Measurements from ENCODE around the gene SPTLC3.

Gene SPTLC3

DNA sequence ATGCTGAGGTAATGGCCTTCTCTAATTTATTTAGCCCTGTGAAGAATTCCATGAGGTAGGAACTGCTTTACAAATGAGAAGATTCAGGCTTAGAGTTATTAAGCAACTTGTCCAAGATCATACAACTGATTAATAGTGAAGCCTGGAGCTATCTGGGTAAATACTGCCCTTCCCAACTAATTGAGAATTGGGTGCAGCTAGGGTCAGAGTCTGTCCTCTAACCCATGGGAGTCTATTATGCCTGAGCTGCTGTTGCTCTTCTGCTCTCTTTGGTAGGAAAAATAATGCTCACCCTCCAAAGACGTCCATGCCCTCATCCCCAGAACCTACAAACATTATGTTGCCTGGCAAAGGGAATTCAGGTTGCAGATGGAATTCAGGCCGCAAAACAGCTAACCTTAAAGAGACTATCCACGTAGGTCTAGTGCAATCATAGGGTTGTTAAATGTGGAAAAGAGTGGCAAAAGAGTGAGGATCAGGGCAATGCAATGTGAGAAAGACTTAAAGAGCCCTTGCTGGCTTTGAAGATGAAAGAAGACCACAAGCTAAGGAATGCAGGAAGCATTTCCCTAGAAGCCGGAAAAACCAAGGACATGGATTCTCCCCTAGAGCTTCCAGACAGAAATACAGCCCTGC is 90.1 kb downstream of the SPTLC3 start:
- no peak for DNase-seq (ENCODE audit: low read depth, low spot score)

DNA sequence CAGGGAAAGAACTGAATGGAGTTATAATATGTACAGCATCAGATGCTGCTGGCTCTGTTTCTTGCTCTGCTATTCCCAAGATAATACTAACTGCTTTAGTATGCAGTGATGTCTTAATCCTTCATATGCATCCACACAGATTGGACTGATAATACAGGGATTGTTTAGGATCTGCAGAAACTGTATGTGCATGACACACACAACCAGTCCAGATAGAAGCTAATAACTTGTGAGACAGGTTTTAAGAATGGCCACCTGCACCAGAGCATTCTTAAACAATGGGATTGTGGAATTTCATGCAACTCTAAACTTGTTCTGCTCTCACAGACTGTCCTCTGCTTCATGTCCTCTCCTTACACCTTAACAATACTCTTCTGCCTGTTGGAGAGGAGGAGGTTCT is 90.9 kb downstream of the SPTLC3 start:
- DNase-seq (ENCODE audit: low read depth, low spot score), result no peak

DNA sequence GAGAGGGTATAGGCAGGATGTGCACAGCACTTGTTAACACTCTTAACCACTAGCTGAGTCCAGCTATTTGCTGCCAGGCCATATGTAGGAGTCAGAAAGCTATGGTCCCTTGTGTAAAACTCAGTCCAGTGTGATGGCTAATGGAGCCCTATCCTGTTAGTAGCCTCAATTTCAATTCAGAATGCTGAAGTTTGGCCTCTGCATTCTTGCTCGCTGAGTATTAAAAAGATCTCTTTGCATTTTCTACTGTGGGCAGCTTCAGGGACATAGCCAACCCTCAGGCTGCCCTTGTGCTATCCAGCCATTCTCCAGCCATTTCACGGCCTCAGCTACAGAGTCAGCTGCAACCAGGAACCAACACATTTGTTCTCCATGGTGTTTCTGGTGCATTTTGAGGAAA is 92.5 kb downstream of the SPTLC3 start:
- DNase-seq (ENCODE audit: low read depth, low spot score), result no peak

DNA sequence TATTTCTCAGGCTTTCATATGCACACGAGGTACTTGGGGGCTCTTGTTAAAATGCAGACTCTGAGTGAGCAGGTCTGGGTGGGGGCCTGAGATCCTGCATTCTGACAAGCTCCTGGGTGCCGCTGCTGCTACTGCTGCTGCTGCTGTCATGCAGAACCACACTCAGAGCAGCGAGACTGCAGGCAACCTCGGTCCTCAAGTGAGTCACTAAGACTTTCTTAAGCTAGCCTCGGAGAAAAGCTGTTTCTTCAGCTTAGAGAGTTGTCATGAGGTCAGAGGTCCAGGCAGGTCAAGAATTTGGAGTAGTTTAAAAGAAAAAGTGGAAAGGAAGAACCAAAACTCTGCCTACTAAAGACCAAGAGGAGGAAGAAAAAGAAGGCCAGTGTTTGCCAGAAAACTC is 92.9 kb downstream of the SPTLC3 start:
- no peak for DNase-seq (ENCODE audit: low read depth, low spot score)

DNA sequence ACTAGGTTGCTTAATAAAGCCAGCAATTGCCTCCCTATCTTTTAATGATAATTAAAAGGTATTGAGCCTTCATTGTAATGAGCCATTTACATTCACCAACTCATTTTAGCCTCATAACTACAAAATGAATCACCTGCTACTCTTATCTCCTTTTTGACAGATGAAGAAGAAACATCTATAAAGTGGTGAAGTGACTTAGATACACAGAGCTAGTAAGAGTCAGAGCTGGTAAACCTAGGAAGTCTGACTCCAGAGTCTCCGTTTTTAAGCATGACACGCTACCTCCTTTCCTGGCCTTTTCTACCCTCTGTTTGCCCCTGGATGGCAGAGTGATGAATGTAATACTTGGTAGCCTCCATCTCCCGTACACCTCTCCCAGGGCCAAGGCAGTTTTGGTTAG is 93.5 kb downstream of the SPTLC3 start:
- no peak for DNase-seq (ENCODE audit: low read depth, low spot score)

DNA sequence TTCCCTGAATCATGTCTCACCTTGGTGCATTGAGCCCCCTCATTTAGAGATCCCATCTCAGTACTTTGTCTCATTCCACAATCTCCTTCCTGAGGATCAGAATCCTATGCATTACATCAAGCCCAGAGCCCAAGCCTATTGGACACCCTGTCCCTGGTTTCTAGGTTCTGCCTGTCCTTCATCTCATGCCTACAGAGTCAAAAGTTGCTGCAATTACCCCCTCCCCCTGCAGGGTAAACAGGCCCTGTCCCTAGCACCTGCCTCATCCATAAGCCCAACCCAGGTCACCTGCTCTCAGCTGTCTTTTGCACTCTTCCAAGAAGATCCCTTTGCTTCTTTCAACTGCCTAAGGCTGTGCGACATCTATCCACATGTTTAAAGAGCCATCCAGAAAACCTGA is 93.9 kb downstream of the SPTLC3 start:
- no peak for DNase-seq (ENCODE audit: low read depth, low spot score)

DNA sequence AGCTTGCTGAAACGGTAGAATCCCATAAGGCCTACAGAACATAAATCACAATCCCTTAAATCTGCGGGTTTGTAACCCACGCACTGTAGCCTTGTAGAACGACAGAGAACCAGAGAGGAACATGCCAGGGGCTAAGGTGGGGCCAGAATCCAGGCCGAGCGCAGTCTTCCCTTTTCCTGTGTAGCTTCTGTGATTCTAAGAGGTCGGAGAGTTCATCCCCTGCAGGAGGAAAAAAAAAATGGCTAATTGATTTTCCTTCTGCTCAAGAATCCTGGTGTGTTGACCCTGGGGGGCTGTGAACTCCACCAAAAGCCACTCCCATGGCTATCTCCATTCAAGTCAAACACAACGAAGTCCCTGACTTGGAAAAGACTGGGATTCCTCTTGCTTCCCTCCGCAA is 96.3 kb downstream of the SPTLC3 start:
- DNase-seq (ENCODE audit: low read depth, low spot score), result no peak

DNA sequence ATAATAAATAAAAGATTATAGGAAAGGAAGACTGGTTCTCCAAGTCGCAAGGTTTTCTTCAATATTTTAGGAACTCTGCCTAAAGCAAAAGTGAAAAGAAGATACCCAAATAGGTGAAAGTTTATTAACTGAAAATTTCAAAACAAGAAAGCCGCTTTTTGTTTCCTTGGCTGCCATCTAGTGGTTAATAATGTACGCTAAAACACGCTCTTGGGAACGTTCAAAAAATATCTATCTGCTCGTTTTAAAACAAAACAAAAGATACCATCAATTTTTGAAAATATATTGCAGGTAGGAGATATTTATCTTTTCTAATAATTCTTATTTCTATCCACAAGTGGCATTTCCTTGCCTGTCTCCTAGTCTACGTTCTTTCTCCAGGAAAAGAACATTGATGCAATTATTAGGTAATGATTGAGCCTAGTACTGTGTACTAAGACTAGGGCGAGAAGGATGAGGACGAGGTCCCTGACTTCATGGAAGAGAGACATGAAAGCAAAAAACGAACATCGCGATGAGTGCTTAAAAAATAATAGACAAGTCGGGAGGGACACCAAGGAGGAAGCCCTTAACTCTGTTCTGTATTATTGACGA is 97.2 kb downstream of the SPTLC3 start:
- no peak for DNase-seq (ENCODE audit: low read depth, low spot score)

DNA sequence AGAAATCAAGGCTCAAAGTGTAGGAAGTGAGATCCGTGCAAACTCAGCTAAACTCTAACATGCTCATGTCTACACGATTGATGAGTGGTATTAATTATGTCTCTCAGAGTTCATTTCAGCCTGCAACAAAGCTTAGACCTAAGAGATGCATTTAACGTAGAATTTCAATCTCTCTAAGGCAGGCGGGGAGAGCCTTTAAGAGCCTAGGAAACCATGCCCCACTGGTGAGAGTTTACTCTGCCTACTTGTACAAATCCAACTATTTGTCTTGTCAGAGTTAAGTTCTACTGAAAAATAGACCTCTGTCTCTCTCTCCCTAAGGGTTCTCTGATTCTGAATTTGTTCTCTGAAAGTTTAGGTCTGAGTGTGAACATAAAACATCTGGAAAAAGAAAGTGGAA is 100.9 kb downstream of the SPTLC3 start:
- DNase-seq (ENCODE audit: low read depth, low spot score), result no peak

DNA sequence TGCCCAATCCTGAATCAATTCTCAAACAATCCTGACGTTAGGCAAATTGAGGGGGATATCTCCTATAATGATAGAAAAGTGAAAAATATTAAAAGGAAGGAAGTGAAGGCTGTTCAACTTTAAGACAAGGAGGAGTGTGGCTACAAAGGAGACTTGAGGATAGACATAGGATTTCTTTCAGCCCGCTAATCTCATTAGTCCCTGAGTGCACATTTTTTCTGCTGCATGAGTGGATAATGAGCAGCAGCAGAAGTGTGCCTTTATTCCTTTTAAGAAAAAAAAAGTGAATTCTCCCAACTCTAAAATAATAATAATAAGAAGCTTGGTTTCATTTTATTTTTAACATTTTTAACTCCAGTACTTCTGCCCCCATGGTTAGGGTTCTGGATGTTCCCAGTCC is 102.0 kb downstream of the SPTLC3 start:
- no peak for DNase-seq (ENCODE audit: low read depth, low spot score)

DNA sequence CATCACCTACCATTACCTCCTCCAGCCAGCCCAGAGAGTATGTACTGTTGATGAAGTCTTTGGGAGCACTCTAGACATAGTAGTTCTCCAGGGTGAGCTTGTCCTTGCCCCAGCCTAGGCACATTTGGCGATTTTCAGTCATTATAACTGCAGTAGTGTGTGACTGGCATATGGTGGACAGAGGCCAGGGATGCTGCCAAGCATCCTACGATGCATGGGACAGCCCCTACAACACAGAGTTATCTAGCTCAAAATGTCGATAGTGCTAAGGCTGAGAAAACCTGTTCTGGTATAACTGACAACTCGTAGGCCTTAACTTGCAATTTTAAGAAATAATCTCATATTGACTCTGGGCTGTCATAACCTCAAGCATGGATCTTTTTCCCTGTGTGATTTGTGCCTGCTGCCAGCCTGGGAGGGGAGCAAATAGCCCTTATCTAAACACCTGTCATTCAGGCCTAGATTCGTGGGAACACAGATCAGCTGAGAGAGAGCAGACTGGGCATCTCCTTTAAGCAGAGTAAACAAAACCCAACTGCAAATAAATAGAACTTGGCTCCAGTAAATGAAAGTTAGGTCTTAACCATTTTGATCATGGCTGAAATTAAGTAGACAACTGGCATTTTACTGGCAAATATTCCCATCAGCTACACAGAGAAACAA is 102.6 kb downstream of the SPTLC3 start:
- DNase-seq (ENCODE audit: low read depth, low spot score), result no peak

DNA sequence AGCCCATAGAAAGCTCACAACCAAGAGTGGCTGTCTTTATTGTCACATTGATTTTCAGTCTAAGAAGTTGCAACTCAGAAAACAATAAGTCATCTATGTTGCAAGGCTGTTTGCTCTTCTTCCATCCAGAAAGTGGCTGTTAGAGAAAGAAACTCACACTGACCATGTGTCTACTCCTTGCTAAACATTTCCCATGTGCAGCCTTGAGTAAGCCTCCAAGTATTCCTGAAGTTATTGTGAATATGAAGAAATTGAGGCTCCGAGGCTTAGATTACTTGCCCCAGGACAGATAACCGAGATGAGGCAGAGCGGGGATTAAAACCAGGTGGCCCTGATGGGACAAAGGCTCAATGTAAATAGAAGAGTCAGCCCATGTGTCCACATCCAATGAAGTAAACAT is 105.0 kb downstream of the SPTLC3 start:
- no peak for DNase-seq (ENCODE audit: low read depth, low spot score)

DNA sequence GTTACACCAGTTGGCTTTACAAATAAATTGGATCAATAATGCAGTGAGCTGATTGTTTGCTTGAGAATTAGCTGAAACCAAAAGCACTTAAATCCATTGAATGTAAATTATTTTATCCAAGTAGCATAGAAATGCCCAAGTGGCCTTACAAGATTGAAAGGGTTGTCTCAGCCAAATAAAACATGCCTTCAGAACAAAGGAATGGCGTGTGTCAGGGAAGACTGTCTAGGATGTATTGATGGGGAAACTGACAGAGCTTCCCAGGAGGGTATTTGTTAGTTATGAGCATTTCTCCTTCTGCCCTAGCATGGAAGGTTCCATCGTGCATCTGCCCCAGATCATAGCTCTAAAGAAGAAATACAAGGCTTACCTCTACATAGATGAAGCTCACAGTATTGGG is 108.4 kb downstream of the SPTLC3 start:
- DNase-seq (ENCODE audit: low read depth, low spot score), result no peak

DNA sequence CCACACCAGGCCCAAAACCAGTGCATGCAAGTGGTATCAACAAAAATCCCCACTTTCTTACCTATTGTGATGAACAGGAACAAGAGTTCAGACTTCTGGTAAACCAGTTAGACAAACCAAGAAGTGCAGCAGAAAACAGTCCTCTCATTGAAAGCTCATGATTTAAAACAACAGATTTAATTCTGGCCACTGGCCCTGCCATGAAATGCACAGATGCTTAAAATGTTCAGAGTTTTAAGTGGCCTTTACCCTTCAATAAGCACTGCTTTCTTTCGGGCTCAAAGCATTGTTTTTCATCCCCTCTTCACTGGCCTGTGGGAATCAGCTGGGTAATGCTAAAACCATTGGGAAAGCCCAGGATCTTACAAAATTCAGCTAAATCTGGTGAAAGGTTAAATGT is 109.9 kb downstream of the SPTLC3 start:
- DNase-seq (ENCODE audit: low read depth, low spot score), result no peak

DNA sequence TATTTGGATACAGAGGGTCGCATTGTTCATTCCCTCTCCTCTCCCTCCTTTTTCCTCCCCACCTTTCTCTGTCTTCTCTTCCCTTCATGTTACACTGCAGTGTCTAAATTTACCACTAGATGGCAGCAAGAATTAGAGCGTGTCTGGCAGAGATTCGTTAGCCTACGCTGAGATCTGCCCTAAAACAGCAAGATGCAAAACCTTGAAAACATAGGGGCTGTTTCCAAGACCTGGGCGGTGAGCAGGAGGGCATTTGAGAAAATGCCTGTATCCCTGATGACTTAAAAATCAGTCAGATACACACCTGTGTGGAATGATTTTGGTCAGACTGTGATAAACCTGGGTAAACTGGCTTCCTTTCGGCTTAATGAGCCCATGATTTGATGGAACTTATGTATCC is 110.8 kb downstream of the SPTLC3 start:
- peak; percentile 9 for DNase-seq (ENCODE audit: low read depth, low spot score)

DNA sequence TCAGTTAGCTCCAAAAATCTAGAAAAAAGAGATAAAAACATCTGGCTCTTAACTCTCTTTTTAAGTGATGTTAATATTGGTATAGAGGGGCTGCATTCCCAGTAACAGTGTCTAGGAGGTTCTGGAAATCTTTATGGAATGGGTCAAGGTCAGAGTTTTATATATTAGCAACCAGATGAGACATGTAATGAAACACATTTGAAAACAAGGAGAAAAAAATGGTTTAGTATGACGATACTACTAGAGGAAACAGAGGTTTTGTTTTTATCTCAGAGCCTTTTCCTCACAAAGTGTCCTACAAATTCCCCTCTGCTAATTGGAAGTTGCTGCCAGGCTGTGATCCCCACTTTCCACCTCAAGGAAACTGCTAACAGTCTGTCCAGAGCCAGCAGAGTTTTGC is 111.7 kb downstream of the SPTLC3 start:
- no peak for DNase-seq (ENCODE audit: low read depth, low spot score)

DNA sequence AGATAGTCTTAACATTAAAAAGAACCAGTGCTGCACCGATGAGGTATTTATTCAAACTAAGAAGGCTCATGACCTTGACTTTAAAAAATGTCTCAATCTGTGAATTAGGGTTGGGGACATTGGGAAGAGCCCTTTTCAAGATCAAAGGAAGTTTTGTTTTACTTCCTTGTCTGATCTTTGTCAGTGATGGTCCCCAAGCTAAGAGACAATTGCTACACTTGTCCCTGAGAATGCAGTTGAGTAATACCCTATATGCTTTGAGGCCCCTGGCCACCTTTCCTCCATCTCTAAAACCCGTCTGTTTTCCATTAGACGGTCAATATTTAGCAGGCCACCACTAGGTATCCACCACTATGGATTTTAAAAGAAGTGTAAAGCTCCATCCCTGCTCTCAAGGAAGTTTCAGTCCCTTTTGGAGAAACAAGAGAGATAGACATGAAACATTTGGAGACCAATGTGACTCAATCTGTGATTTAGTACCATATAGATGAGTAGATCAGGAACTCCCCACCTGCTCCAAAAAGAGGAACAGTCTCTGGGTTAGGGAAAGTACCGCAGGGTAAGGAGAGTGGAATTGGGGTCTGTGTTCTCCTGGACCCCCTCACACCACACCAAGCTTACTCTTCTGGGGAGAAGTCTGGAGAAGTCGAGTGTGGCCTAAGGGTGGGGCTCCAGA is 113.2 kb downstream of the SPTLC3 start:
- no peak for DNase-seq (ENCODE audit: low read depth, low spot score)

DNA sequence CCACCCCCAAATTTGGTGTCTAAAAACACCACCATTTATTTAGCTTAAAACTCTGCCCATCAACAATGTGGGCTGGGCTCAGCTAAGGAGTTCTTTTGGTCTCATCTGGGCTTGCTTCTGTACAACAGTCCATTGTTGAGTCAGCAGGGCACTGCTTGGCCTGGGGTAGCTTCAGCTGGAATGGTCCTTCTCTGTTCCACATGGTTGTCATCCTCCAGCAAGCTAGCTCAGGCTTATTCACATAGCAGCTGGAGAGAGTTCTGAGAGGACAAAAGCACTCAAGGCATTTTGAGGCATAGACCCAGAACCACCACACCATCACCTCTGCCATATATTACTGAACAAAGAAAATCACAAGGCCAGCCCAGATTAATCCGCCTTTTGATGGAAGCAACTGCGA is 116.7 kb downstream of the SPTLC3 start:
- no peak for DNase-seq (ENCODE audit: low read depth, low spot score)

DNA sequence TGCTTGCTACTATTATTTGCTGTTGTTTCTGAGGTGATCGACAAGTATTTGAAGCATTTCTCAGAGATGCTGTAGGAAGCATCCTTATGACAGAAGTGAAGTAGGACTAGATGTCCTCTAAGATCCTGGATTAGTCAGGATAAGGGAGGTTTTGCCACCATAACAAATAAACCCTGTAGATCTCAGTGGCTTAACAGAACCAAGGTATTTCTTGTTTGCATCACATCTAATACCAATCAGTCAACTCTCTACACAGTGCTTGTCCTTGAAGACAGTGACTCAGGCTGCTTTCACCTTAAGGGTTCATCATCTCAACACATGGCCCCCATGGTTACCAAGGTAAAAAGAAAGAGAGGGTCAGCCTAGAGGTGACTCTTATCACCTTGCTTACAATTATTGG is 119.4 kb downstream of the SPTLC3 start:
- DNase-seq (ENCODE audit: low read depth, low spot score), result no peak

DNA sequence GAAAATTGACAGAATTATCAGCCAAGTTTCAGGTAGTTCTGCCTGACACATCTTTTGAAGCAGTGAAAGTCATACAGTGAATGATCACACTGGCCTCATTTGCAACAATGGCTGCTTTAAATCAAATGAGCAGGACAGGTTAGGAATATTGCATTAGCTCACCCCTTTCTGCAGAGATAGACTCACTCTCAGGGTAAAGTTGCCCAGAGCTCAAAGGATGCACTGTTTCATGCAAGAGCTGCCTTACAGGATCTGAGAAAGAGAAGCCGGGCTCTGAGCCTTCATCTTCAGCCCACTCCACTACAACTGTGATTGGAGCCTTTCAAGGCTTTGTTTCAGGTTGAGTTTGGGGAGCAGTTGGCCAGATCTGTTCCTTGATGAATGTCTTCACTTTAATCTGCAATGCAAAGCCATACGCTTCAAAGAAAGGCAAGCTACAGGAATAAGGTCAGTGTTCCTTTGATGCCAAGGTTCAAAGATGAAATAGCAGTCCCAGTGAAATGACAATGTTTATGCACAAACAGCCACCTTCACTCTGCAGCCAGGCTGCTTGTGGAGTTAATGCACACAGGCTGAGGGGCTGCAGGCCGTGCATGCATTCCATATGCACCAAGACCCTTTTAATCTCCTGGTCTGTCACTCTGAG is 121.4 kb downstream of the SPTLC3 start:
- DNase-seq (ENCODE audit: low read depth, low spot score), result no peak

DNA sequence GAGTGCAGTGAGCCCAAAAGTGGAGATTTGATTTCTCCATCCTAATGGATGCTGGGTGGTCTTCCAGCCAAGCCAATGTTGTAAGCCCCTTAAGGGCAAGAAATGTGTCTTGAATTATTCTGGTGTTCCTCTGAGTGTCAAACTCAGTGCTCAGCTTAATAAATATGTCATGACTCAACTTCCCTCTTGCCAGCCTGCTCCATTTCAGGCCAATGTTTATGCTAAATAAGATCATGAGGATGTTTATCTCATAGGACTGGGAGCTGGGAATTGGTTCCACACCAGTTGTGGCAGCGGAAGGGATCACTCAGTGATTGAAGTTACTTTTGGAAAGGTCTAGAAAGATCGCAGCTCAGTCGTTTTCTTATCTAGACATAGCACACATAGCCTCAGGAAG is 121.9 kb downstream of the SPTLC3 start:
- DNase-seq (ENCODE audit: low read depth, low spot score), result no peak

DNA sequence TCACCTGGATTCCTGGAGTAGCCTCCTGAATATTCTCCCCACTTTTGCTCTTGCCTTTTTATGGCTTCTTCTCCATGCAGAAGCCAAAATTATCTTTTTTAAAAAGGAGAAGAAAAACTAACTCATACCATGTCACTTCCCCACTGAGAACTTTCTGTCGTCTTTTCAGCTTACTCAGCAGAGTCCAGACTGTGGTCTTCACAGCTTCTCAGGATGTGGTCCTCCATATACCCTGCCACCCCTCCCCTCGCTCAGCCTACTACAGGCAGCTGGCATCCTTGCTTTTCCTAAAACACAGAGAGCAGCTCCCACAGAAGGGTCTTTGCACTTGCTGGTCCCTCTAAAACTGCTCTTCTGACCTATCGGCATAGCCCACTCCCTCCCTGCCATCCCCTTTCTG is 122.9 kb downstream of the SPTLC3 start:
- DNase-seq (ENCODE audit: low read depth, low spot score), result no peak
